ENCODE measurements around the gene TMEM125. TPM values are rescaled to one million over a fixed set of nuclear protein-coding genes. Genes with fewer than 3 reads are reported as not detected.

The TMEM125 gene
- total and polyA plus RNA-seq, 10 of the 15 experiments (the other 5 are each of a cell fraction or from before 2014, with no cell fraction given): 0.28 TPM; not detected in 9

GRCh38 chr1:43275826-43276620 is 6.2 kb downstream of the TMEM125 start:
- no TSS peak for BruUV-seq (replicated peaks)
- no peak for ATAC-seq
- FAIRE-seq: no peak

More at GRCh38 chr1:43275826-43276620, 6.2 kb downstream of the TMEM125 start:
- in situ Hi-C loops (cut with MboI): no loop called here
- intact Hi-C loops (cut with micrococcal nuclease; ENCODE audit: unreplicated experiment): no loop called here
- Histone ChIP-seq H3K27me3 (replicated peaks in 1 of 2; ENCODE audit: control insufficient read depth in 2 of 2, insufficient read depth in 2 of 2, low read length in 1 of 2) (no peaks in the 10 kb centered on the region; a peak in 1 of 4 replicates), H3K4me1 (ENCODE audit: control insufficient read depth, insufficient read depth, low read length) (peaks cover 4% of the 10 kb centered on the region; the same call in 1 of the 2 replicates), H3K9me3 (replicated peaks; ENCODE audit: control insufficient read depth, insufficient read depth, low read length) (no peaks in the 10 kb centered on the region), H4K20me1 (ENCODE audit: control insufficient read depth, insufficient read depth) (no peaks in the 10 kb centered on the region), H3K9ac (ENCODE audit: control insufficient read depth, insufficient read depth, low read length) (no peak overlapping the region), H3K27ac (ENCODE audit: control insufficient read depth, insufficient read depth) (no peak overlapping the region), H3K4me2 (ENCODE audit: control insufficient read depth, insufficient read depth) (no peak overlapping the region), H2AFZ (ENCODE audit: control insufficient read depth, low read depth, low read length) (no peak overlapping the region), H3K36me3 (ENCODE audit: control insufficient read depth in 2 of 2, insufficient read depth in 2 of 2, low read length in 1 of 2) (no peaks in the 10 kb centered on the region), H3K79me2 (ENCODE audit: control insufficient read depth, insufficient read depth, low read length) (no peaks in the 10 kb centered on the region), H3K4me3 (no peak overlapping the region)
- RAD21 ChIA-PET (ENCODE audit: unreplicated experiment): no interaction called here
- POLR2A ChIA-PET: no interaction called here
- SMC1A ChIA-PET (ENCODE audit: uncharacterized antibody, unreplicated experiment): interaction anchor here (0.8 kb wide), 1 partner anchor 37 kb away, joined by 3 read pairs; no protein-coding TSS in a partner anchor
- DNase-seq (ENCODE audit: low read depth, low spot score): no peak
- CTCF ChIA-PET: no interaction called here
- TF ChIP-seq KLF5 (IDR thresholded peaks at IDR 0.05; ENCODE audit: partially characterized antibody): no peak
- no peak for TF ChIP-seq BCLAF1 (IDR thresholded peaks at IDR 0.05)
- no peak for TF ChIP-seq RAD51 (IDR thresholded peaks at IDR 0.05)
- 59% methylated on average over 12 of the region's 12 CpGs for WGBS (ENCODE audit: insufficient coverage, insufficient replicate concordance, low lambda C conversion rate, missing lambda C conversion rate)

Data from GM12878 (cell line).